ENCODE results near the gene CHRM5.

CHRM5 gene, protein sequence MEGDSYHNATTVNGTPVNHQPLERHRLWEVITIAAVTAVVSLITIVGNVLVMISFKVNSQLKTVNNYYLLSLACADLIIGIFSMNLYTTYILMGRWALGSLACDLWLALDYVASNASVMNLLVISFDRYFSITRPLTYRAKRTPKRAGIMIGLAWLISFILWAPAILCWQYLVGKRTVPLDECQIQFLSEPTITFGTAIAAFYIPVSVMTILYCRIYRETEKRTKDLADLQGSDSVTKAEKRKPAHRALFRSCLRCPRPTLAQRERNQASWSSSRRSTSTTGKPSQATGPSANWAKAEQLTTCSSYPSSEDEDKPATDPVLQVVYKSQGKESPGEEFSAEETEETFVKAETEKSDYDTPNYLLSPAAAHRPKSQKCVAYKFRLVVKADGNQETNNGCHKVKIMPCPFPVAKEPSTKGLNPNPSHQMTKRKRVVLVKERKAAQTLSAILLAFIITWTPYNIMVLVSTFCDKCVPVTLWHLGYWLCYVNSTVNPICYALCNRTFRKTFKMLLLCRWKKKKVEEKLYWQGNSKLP

DNA sequence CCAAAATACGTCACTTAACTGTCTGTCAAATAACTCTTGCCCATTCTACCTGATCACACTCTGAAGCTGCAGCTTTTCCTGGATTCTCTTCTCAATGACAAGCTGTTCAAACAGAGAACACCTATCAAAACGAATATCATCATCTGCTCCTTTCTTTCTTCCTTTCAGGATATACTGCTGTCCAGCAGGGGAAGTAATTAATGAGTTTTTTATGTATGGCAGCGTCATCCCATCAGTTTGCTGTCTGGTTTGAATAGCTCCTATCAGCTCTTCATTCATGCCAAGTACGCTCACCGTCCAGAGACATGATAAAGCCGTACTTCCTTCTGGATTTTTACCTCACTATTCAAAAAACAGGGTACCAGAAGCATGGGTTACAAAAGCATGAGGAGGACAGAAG is at the start of gene CHRM5:
Gene CHRM5, plus strand, starts transcription at position 274 of the 400 bp plus-strand sequence. CDS start 94,221 bp downstream, outside the sequence.
- no peak for DNase-seq

DNA sequence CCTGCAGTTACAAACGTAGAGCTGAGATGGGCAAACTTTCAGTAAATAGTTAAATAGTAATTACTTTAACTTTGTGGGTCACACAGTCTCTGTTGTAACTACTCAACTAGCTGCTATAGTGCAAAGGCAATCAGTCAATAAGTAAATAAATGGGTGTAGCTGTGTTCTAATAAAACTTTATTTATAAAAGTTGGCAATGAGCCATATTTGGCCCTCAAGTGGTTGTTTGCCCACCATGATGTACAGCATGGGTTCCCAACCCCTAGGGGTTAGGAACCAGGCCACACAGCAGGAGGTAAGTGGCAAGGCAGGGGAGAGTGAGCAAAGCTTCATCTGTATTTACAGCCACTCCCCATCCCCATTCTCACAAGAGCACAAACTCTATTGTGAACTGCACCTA is 44.9 kb upstream of the CHRM5 start:
- no peak for DNase-seq

DNA sequence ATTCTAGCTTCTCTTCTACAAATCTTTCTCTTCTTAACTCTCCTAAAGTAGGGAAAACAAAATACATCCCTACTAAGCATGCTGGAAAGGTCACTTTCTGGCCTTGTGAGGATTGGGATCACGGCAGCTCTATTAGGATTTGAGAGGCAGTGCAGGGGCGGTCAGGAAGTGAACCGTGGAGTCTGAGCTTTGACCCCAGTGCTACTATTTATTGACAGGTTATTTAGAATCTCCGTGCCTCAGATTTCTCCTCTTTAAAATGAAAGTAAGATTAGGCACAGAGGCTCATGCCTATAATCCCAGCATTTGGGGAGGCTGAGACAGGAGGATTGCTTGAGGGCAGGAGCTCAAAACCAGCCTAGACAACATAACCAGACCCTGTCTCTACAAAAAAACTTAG is 42.0 kb upstream of the CHRM5 start:
- no peak for DNase-seq

DNA sequence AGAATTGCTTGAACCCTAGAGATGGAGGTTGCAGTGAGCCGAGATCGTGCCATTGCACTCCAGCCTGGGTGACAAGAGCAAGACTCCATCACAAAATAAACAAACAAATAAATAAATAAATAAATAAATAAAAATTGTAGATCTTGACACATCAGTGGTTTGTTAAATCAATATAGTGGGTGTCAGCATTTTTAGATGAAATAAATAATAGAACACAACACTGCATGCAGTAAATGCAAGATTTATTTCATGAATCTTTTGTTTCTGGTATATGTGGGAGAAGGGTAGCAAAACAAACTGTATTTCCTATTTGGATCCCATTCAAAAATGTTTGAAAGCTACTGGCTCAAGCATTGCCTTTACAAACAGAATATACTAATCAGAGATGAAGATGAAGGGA is 35.6 kb upstream of the CHRM5 start:
- DNase-seq: no peak

DNA sequence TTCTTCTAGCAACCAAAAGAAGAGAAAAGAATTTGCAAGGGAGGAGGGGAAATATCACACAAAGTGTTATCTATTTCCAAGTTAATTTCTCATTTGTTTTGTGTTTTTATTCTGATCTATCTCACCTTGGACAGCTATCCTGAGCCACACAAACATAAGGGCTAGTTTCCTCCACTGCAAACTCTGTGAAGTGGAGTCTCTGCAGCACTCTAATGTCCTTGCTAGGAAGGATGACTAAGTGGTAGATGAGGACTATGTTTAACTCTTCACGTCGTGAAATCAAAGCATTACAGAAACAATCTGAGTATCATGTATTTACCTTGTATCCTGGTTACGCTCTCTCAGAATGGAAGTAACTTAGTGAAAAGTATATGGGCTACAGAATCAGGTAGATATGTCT is 33.9 kb upstream of the CHRM5 start:
- no peak for DNase-seq

DNA sequence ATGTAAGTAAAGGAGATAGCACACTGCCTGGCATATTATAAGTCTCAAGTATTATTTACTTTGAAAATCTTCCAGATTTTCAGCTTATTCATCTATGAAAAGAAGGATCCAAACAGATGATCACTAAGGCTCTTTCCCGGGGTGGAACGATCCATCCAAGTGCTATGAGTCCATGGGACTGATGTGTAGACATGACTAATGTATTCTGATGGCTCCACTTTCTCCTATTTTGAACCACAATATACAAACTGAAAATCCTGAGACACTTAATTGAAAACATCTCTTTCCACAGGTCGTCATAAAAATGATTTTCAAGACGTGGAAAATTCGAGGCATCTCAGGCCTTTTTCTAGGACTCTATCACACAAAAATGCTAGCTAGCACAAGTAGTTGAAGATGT is 33.4 kb upstream of the CHRM5 start:
- DNase-seq: no peak

DNA sequence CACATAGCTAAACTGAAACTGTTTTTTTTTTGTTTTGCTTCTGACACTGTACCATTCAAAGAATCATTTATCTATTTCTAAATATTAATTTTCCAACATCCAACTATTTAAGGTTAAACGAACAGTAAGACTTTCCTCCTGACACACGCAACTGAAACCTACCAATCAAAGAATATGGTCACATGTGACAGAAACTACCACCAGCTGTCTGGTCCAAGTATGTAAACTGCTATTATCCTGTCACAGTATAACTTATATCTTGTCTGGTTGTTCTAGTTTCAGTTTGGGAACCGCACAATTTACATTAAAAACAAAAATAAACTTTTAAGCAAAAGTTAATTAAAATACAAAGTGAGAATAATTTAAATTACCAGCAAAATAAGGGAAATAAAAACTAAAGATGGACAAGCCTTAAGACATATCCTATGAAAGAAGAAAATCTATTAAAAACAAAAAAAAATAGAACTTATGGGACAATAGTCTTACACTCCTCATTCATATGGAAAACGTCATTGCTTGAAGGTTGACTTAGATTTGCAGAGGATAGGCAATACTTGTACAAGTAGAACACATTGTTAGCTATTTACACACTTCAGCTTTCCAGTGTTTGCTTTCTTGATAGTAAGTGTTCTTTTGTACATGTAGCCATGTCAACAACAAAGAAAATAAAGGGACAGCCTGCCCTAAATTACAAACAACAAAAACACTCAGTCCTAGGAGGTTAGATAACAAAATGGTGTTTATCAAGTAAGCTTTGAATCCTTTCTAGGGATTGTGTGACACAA is 26.8 kb upstream of the CHRM5 start:
- no peak for DNase-seq

DNA sequence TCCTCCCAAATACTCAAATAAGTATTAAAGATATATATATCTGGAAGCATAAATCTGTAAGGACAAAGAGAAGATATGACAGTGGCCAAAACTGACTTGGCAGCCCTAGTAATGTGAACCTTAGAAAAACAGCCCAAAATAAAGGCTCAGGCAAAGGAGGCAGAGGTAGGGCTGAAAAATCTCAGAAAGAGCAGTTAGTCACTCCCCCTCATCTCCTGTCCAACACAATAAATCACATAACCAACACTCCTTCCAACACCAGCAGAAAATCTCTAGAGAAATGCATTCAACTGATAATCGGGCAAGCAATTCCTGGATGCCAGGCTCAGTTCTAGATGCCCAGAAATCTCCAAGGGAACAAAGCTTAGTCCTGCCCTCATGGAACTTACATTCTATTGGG is 22.1 kb upstream of the CHRM5 start:
- no peak for DNase-seq

DNA sequence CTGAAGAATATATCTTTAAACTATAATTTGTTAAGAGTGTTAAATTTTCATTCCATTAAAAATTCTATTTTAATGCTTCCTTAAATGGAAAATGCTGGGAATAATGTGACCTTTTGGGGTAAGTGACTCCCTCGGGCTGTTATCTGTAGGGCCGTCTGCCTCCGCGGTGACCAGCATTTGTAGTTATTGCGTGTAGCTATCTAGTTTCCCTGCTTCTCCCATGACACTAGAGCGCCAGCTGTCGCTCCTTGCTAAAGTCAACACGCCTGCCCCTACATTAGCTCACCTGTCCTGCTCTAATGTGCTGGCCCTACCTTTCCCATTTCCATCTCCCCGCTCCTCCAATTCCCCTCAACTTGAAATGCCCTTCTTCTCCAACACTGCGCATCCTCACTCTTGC is 12.4 kb upstream of the CHRM5 start:
- no peak for DNase-seq

DNA sequence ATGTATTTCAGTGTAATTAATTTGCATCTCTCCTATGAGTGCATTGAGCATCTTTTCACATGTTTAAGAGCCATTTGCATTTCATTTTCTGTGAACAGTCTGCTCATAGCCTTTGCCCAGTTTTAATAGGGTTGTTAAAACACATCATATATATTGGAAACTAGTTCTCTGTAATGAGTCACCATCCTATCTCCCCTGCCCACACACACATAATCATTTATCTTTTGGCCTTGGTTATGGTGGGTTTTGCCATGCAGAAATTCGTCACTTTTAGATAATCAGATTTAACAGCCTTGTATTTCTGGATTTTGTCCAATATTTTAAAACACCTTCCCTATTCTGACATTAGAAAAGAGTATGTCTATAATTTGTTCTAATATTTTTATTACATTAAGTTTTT is 11.9 kb upstream of the CHRM5 start:
- no peak for DNase-seq

DNA sequence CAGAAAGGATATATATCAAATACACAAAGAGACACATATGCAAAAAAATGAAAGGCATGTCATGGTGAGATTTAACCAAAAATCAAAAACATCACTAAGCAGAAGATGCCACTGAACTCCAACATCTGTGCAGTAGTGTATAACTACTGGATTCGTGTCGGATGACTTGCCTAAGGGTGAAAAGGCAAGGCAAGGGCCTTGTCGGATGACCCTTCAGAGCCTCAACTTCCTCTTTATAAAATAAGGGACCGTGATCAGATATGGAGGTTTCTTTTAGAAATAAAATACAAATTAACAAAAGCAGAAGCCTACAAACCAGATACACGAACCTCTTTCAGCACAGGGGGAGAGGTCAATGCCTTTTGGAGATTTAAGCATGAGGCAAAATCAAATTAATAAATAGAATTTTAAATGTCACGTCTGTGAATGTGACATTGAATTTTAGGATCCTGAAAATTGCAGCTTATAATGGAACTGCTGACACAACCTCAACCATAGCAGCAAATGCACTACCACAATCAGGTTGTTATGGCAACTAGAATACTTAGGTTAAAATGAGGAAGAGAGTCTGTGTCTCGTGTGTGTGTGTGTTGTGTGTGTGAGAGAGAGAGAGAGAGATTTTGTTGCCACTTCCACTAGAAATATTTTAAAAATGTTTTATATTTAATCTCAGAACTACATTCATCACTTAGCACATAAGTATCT is 8.3 kb upstream of the CHRM5 start:
- DNase-seq: no peak

DNA sequence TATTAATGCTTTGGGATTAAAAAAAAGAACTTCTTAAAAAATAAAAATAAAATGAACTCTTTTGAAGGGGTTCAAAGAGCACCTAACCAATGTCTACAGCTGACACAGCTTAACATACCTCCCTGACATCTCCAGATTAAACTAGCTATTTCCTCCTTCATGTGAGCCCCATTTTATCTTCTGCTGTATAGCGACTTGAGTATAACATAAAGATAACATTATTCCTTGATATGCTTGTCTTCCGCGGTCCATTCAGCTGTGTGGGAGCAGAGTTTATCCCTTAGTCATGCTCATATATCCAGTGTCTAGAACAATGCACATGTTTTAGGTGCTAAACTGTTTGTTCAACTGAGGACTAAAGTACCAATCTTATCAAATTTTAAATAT is 7.8 kb upstream of the CHRM5 start:
- DNase-seq: no peak

DNA sequence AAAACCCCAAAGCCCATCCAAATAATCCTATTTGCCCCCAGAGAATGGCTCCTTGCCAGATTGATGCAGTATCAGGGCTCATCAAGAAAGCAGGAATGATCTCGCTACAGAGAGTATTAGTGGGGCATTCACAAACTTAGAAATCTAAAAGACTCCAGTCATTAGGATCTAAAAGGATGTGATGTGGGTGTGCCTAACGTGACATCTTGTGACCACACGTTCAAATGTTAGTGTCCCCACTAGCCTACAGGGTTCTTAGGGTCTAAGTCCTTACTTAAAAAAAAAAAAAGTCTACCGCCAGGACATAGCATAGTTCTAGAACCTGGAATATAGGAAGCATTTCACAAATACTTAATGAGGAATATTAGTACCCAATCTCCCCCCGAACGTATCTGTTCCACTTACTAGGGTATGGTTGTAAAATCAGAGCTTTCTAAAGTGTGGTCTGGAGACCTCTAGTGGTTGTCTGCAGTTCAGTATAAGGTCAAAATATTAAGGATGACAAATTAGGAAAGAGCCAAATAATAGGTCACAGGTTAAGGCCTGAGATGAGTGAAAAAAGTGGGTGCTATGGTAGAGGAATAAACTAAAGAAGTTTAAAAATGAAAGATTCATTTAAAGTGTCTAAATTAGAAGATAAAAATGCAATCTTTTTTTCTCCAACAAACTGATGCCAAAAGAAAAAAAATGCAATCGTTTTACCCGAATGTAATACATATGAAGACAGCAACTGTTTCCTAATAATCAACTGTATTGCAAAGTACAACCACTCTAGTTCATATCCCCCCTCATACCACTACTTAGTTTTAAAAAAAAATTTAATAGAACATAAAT is 4.2 kb upstream of the CHRM5 start:
- DNase-seq: no peak

DNA sequence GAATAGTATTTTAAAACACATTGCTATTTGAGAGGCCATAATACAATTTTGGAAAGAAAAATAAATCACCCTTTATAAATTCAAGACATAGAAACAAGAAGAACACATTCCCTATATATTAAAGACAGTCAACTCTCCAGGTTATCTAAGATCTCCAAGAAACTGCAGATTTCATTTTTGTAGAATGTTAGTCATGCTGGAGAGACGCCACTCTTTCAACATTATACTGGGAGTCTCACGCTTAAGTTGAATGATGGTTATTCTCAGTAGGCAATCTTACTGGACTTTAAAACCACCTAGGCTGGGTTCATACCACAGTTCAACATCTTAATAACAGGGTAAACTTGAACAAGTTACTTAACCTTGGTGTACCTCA is 3.6 kb upstream of the CHRM5 start:
- DNase-seq: no peak

DNA sequence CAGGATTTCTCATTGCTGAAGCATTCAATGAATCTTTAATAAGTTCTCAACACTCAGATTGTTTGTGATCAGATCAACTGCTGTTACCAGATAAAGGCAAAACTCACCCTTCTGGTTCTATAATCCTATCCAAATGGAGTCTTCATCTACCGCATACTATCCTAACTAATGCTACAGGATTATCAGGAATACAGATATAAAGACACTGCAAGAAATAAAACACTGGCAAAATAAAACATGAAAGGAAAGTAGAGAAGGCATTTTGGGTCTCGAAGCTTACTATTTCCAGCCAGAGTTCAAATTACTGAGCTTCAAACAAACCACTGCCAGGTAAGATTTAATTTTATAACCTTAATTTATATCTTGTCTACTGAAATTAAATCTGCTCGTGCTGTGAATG is 524 bp downstream of the CHRM5 start:
- DNase-seq: no peak

DNA sequence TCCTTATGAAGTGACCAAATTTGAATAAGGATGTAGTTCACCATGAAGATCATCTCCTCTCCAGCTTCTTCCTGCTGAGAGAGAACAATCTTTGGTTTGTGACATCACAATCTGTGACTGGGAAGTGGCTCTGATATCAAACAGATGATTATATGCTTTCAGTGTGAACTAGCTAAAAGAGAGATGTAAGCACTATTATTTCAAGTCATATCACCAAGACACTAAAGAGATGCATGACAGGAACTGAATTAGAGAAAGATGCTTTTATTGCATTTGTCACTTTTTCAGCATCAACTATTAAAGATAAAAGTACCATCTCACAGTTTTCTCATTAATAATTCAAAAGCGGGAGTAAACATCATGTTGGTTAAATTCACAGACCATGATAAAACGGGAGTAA is 3.5 kb downstream of the CHRM5 start:
- no peak for DNase-seq

DNA sequence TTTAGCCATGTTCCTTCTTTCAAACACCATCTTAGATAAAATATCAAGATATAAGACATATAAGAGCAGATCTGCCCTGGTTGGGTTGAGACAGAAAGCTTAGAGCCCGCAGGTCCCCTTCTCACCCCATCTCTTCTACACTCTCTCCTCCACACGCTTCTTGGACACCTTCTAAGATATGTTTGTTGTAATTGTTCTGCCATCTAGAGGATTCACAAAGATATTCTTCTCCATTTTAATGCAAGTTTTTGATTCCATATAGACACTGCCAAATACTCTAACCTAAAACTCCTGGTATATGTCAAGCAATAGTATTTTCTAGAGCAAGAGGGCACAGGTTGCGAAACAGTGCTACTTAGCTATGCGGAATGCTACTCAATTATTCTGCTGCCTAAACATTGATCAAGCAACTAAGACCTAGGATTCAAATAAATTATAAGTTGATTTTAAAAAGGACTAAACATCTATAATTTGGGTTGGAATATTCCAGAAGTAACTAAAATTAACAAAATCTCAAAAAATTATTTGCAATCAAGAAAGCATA is 6.8 kb downstream of the CHRM5 start:
- DNase-seq: no peak

DNA sequence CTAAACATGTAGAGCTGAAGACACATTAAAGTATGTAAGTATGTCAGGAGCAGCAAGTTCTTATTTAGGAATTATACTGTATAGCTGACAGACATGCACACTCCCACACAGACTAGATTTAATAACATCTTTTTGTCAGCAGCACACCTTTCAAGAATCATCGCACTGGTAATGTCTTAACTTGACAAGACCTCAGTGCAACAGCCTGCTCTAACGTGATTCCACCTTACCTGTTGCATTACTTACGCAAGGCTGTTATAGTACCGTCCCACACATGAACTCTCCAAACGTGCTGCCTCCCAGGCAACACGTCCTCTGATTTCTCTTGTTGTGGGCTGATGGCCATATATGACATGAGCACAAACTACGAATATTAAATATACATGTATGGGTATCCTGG is 11.9 kb downstream of the CHRM5 start:
- no peak for DNase-seq

DNA sequence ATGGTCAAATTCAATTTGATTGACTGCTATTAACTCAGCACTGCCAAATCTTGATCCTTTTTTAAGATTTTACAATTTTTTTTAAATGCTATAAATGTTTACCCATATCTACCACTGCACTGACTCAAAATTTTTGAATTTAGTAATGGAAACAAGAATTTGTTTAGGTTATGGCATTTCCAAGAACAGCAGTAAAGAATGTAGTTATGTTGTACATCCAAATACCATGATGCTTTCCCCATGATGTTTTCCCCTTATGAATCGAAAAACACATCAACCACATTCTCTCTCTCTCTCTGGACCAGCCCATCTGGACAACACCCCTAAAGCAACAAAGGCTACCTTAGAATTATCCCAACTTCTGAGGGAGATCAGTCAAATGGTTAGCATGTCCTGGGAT is 14.2 kb downstream of the CHRM5 start:
- DNase-seq: no peak

DNA sequence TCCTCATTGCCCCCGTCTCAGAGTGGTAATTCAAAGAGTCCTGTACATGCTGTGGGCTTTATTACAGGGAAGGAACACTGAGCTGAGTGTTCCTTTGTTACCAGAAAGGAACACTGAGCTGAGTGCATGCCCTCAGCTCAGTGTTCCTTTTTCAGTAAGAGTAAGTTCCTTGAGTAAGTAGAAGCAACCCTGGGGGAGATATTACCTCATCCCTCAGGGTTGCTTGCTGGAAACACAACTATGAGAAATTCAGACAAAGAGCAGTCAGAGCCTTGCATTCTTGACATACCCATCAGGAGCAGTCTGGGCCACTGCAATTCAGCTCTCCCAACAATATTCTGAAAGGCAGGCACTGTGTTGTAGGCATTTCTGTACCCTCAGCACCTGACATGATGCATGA is 17.0 kb downstream of the CHRM5 start:
- no peak for DNase-seq

DNA sequence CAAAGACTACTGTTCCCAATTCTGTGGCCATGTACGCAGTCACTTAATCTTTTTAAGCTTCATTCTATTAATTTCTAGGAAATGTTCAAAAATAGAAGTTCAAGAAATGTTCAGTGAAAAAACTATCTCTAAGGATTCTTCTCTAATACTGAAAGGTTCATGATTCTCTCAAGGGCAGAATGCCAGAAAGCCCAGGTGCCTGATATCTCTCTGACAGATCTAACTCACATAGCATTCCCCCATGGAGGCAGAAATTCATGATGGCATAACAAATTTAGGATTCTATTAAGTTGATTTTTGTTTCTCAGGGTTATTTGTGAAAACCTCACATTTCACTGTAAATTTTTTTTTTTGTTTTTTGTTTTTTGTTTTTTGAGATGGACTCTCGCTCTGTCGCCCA is 17.5 kb downstream of the CHRM5 start:
- no peak for DNase-seq

DNA sequence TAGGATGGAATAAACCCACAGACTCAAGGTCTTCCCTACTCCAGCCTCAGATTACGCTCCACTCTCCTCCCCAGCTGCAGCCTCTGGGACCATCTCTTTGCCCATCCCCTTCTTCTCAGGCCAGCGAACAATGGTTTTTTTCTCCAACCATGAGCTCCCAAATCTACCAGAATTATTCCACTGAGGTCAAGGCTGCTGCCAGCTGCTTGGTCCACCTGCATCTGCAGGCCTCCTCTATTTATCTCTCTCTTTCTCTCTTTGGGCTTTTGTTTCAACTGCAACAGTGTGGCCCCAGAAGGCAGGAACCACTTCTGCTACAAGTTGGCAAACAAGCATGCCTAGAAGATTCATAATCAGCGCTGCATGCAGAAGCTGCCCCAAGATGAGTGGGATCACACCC is 19.1 kb downstream of the CHRM5 start:
- no peak for DNase-seq

All from CD4-positive, alpha-beta T cell treated with Interleukin-17A for 1 hour (primary cell).